Pancreas (tissue), 10 donors: ENCODE results near the gene FCHO2. TPM values are rescaled to one million over a fixed set of nuclear protein-coding genes. Genes with fewer than 3 reads are reported as not detected.

Experiments used
- ATAC-seq, 4 donors: fragments of 200-7000 bp; cut with Tn5 transposase; one replicate each; pipeline versions ENCODE4 v1.8.0 to v1.9.1; 2020; ENCODE audit warnings: mild to moderate bottlenecking in 4 of 4, moderate library complexity in 4 of 4
- DNase-seq, 6 donors: peaks; one replicate each; pipeline ENCODE4 v3.0.0-alpha.2; 2020
- FAIRE-seq: peaks from 2 replicates; lab custom pipeline; 2012; peaks lifted over from hg19 to GRCh38; lab: Jason Lieb, UNC
- H3K27ac ChIP-seq, 4 donors: fragments of 200-600 bp; sonication (generic); 1 replicate in 3 of 4; 2 replicates in 1 of 4; pipeline versions ENCODE4 v1.5.0 to v1.8.0; 2020
- H3K27me3 ChIP-seq, 4 donors: fragments of 200-600 bp; one replicate each; pipeline ENCODE4 v1.8.0; 2021
- H3K36me3 ChIP-seq, 3 donors: fragments of 200-600 bp; sonication (generic) in 1 of 3; one replicate each; pipeline versions ENCODE4 v1.5.0 to v1.8.0; 2020 to 2021
- H3K4me1 ChIP-seq, 3 donors: fragments of 200-600 bp; one replicate each; pipeline ENCODE4 v1.8.0; 2021
- H3K4me3 ChIP-seq, 4 donors: fragments of 200-600 bp; sonication (generic) in 2 of 4; one replicate each; pipeline versions ENCODE4 v1.5.0 to v1.8.0; 2020 to 2021
- H3K9me3 ChIP-seq, 4 donors: fragments of 200-600 bp; one replicate each; pipeline ENCODE4 v1.8.0; 2021
- WGBS, 2 donors: extraction: QIAGEN DNeasy Blood & Tissue Kit; methylation state at CpG; one replicate each; pipeline ENCODE4 v1.1.7; 2013; 5-methylcytosine and 5-hydroxymethylcytosine counted together
- intact Hi-C, 3 donors: fragments of 100-400 bp; cut with DNase I; formaldehyde crosslinking; loops; one replicate each; pipeline versions ENCODE4 v1.11.1 to v1.14.2; 2022
- polyA plus RNA-seq, 2 donors: library from polyadenylated mRNA; stranded (reverse); fragments of 200-250 nt; gene quantifications; one replicate each; pipeline ENCODE4 v1.2.3, GENCODE V29; 2013
- total RNA-seq, 6 donors: library from RNA; stranded (reverse); fragmentation: NEBNext Ultra II Directional in 4 of 6; extraction: Animal tissue kit (Norgen Biotek cat#: 25700) in 4 of 6; gene quantifications; one replicate each; pipeline versions ENCODE4 v1.2.1 to v1.2.4, GENCODE V29; 2021 to 2023
- TF ChIP-seq, protein P1 (sequence below), 4 donors: fragments of 200-600 bp; sonication (generic) in 3 of 4; IDR thresholded peaks; one replicate each; pipeline versions ENCODE4 v1.5.0 to v1.8.0; 2021; ENCODE audit warnings: antibody characterized with exemption in 4 of 4
- donor health status: healthy with polysubstance abuse.
- donor health status: DM: no; HTN: no; CAD: no; lungs with moderate emphysema.
- donor health status: DM: no; HTN: no; CAD: no.
- donor health status: control.
- donor health status: control.
- donor health status: Bipolar disorder and iron deficiency.
- donor health status: DM: yes; HTN: yes; CAD: no.
- donor health status: DM: no; HTN: no; CAD: no.
- donor health status: DM: no; HTN: no; CAD: no.
- donor health status: DM: yes; HTN: yes; CAD: no.

FCHO2 gene
- total and polyA plus RNA-seq, 8 donors, result 4.6 to 28.1 (median 12.5) TPM

DNA sequence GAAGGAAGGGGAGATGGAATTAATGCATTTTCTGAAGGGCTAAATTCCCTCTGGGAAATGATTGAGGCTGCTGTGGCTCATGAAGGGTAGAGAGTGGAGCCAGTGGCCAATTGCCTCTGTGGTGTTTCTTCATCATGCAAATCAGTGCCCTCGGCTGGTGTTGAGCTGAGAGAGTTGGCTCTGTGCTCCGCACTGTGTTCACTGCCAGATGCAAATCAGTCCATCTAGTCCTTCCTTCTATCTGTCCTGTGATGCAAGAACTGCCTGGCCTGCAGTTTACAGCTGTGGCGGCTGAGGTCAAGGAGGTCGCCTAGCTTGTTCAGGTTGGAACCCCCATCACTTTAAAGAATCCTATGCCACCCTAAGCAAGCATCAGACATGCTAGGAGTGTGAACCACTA lies 170.5 kb downstream of the FCHO2 start:
- ATAC-seq (no peak), DNase-seq (no peak), FAIRE-seq (no peak)
- 84 to 91% methylated on average over 4 of the region's 4 CpGs for WGBS, 2 donors
- H3K27me3 ChIP-seq, result no peaks in the 10 kb centered on the region
- H3K27ac ChIP-seq, result no peak overlapping the region
- no peaks in the 10 kb centered on the region for H3K36me3 ChIP-seq
- no peak overlapping the region for H3K4me3 ChIP-seq
- intact Hi-C loops, result no loop called here
- H3K4me1 ChIP-seq, result no peaks in the 10 kb centered on the region
- no peaks in the 10 kb centered on the region for H3K9me3 ChIP-seq
- TF ChIP-seq, protein P1, sequence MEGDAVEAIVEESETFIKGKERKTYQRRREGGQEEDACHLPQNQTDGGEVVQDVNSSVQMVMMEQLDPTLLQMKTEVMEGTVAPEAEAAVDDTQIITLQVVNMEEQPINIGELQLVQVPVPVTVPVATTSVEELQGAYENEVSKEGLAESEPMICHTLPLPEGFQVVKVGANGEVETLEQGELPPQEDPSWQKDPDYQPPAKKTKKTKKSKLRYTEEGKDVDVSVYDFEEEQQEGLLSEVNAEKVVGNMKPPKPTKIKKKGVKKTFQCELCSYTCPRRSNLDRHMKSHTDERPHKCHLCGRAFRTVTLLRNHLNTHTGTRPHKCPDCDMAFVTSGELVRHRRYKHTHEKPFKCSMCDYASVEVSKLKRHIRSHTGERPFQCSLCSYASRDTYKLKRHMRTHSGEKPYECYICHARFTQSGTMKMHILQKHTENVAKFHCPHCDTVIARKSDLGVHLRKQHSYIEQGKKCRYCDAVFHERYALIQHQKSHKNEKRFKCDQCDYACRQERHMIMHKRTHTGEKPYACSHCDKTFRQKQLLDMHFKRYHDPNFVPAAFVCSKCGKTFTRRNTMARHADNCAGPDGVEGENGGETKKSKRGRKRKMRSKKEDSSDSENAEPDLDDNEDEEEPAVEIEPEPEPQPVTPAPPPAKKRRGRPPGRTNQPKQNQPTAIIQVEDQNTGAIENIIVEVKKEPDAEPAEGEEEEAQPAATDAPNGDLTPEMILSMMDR (IDR thresholded peaks at IDR 0.05), result no peak

DNA sequence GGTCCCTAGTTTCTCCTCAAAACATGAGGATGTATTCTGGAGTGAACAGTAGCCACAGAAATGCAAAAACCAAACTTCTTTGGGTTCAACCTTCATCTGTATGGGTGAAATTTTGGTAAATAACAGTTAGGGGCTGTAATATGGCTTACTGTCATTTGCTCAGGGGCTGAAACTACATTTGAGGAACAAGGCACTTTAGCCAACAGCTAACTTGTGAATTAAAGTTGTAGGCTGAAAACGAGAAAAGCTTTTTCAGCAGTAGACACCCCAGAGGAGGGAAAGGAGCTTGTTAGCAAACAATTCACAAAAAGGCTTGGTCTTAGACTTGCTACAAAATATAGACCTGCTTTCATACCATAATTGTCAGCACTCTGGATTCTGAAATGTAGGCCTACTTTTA lies 171.1 kb downstream of the FCHO2 start:
- ATAC-seq (no peak), DNase-seq (no peak), FAIRE-seq (no peak)
- 68 to 76% methylated on average over 1 of the region's 1 CpG for WGBS, 2 donors
- Histone ChIP-seq H3K36me3 (no peaks in the 10 kb centered on the region), H3K4me3 (no peak overlapping the region), H3K27ac (no peak overlapping the region), H3K9me3 (no peaks in the 10 kb centered on the region), H3K27me3 (no peaks in the 10 kb centered on the region), H3K4me1 (no peaks in the 10 kb centered on the region)
- intact Hi-C loops, result no loop called here
- TF ChIP-seq, protein P1 (IDR thresholded peaks at IDR 0.05), result no peak

DNA sequence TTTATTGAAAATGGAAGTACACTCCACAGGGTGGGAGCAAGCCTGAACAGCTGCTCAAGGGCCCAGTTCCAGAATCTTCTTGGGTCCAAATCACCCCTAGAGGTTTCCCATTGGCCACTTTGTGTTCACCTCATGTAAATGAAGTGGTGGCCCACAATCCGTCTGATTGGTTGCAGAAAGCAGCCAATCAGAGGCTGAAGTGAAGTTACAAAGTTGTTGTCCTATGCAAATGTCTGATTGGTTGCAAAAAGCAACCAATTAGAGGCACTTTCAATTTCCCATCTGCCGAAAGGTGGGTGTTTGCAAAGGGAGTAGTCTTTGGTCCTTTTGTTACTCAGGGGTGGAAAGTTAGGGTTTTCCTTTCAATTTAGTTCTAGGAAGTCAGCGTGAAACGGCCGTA lies 173.3 kb downstream of the FCHO2 start:
- Histone ChIP-seq H3K27ac (no peak overlapping the region), H3K4me3 (no peak overlapping the region), H3K4me1 (no peaks in the 10 kb centered on the region), H3K27me3 (no peaks in the 10 kb centered on the region), H3K9me3 (no peaks in the 10 kb centered on the region), H3K36me3 (no peaks in the 10 kb centered on the region)
- ATAC-seq (no peak), FAIRE-seq (no peak), DNase-seq (no peak)
- TF ChIP-seq, protein P1 (IDR thresholded peaks at IDR 0.05), result no peak
- intact Hi-C loops, result no loop called here
- 92 to 93% methylated on average over 5 of the region's 5 CpGs for WGBS, 2 donors

DNA sequence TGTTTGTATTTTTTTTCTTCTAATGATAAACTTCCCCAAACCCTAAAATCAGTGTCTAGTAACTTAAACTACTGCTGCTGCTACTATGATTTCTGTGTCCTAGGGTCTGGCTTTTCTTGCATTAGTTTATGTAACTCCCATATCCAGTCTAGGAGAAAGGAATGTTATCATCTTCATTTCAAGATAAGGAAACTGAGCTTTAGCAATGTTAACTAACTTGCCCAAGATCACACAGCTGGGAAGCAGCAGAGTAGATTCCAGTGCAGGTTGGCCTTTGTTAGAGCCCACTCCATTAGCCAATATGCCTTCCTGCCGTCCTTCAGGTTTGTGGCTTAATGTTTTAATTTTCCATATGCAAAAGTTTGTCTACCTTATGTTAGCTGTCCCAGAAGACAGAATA lies 175.0 kb downstream of the FCHO2 start:
- Histone ChIP-seq H3K36me3 (no peaks in the 10 kb centered on the region), H3K27me3 (no peaks in the 10 kb centered on the region), H3K27ac (no peak overlapping the region), H3K4me3 (no peak overlapping the region), H3K4me1 (no peaks in the 10 kb centered on the region), H3K9me3 (no peaks in the 10 kb centered on the region)
- TF ChIP-seq, protein P1 (IDR thresholded peaks at IDR 0.05), result no peak
- DNase-seq (no peak), ATAC-seq (no peak), FAIRE-seq (no peak)
- WGBS, 2 donors, result 78 to 90% methylated on average over 1 of the region's 1 CpG
- intact Hi-C loops, result no loop called here

DNA sequence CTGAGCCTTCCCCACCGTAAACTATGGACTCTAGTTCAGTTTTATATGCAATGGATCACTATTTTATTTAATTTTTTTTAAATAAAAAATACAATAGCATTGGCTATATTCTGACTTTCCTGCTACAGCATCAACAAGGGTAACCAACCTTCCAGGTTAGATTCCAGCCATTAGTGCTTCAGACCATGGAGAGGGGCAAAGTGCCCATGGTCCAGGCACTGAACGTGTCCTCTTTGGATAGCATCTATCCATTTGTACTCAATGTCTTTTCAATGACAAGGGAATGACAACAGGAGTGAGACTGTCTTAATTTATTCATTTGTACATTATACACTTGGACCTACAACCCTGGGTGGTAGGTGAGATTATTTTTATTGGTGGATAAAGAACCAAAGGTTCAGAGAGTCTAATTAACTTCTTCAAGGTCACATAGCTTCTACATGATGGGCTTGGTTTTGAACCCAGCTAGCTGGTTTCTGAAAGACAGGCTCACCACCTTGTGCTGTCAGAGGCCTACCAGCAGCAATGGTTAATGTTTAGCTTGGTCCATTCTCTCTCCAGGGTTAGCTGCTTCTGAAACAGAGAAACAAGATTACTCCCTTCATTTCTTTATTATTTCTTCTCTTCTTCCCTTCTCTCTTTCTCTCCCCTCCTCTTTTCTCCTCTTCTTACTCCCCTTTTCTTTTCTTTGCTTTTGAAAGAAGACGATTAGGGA lies 176.0 kb downstream of the FCHO2 start:
- no peaks in the 10 kb centered on the region for H3K4me1 ChIP-seq
- TF ChIP-seq, protein P1 (IDR thresholded peaks at IDR 0.05), result no peak
- H3K4me3 ChIP-seq, result no peak overlapping the region
- no peak for FAIRE-seq
- WGBS, 2 donors, result 78 to 85% methylated on average over 3 of the region's 3 CpGs
- DNase-seq, result no peak
- no peaks in the 10 kb centered on the region for H3K27me3 ChIP-seq
- ATAC-seq, result peak in 1 of 4 donors; percentile 64
- intact Hi-C loops, result no loop called here
- H3K36me3 ChIP-seq, result no peaks in the 10 kb centered on the region
- no peak overlapping the region for H3K27ac ChIP-seq
- no peaks in the 10 kb centered on the region for H3K9me3 ChIP-seq
